Bronchial epithelial cell (primary cell): ENCODE data around the gene PFKL. TPM values are rescaled to one million over a fixed set of nuclear protein-coding genes. Genes with fewer than 3 reads are reported as not detected.

Source experiments
- DNase-seq: peaks from one replicate; pipeline ENCODE4 v3.0.0-alpha.2; 2010; ENCODE audit warnings: low read depth
- FAIRE-seq: peaks from 2 replicates; lab custom pipeline; 2011; peaks lifted over from hg19 to GRCh38; lab: Jason Lieb, UNC
- H3K27me3 ChIP-seq: 2 replicates; pipeline ENCODE4 v1.5.1; 2011; ENCODE audit warnings: low read length; ENCODE audit not compliant: control insufficient read depth, insufficient read depth
- H3K36me3 ChIP-seq: 2 replicates; pipeline ENCODE4 v1.5.1; 2011; ENCODE audit warnings: low read length; ENCODE audit not compliant: control insufficient read depth, insufficient read depth
- H3K4me3 ChIP-seq: 2 replicates; pipeline ENCODE4 v1.5.1; 2011; ENCODE audit warnings: mild to moderate bottlenecking, low read depth, low read length, control low read depth
- total RNA-seq: library from RNA; depleted of rRNA; stranded (reverse); fragments of >200 nt; gene quantifications from 2 replicates; pipeline ENCODE4 v1.2.1, GENCODE V29; 2014
- TF ChIP-seq, protein P1 (sequence below): IDR thresholded peaks from 2 replicates; pipeline ENCODE4 v1.5.1; 2011; ENCODE audit warnings: mild to moderate bottlenecking, moderate library complexity, low read length, control low read depth, inconsistent platforms; ENCODE audit not compliant: insufficient read depth, severe bottlenecking

PFKL gene
- total RNA-seq, 1 donor from 2014 or later: 148 TPM

DNA sequence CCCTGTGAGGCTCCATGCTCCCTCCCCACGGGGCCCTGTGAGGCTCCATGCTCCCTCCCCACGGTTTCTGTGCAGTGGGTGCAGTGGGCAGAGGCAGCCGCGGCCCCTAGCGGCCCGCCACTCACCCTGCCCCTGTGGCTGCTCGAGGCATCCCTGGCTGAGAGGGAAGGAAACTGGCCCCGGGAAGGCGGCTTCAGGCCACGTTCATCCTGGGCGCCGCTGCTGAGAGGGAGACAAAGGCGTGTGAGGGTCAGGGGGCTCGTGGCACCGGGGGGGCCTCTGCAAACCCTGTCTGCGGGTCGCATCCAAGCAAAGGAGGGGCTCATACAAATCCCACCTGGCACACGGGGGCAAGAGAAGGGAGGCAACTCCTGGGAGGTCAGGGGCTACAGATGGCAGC is 30.8 kb downstream of the PFKL start:
- Histone ChIP-seq H3K27me3 (no peaks in the 10 kb centered on the region), H3K4me3 (no peak overlapping the region), H3K36me3 (peaks cover 2% of the 10 kb centered on the region)
- FAIRE-seq (no peak), DNase-seq (no peak)
- TF ChIP-seq, protein P1, sequence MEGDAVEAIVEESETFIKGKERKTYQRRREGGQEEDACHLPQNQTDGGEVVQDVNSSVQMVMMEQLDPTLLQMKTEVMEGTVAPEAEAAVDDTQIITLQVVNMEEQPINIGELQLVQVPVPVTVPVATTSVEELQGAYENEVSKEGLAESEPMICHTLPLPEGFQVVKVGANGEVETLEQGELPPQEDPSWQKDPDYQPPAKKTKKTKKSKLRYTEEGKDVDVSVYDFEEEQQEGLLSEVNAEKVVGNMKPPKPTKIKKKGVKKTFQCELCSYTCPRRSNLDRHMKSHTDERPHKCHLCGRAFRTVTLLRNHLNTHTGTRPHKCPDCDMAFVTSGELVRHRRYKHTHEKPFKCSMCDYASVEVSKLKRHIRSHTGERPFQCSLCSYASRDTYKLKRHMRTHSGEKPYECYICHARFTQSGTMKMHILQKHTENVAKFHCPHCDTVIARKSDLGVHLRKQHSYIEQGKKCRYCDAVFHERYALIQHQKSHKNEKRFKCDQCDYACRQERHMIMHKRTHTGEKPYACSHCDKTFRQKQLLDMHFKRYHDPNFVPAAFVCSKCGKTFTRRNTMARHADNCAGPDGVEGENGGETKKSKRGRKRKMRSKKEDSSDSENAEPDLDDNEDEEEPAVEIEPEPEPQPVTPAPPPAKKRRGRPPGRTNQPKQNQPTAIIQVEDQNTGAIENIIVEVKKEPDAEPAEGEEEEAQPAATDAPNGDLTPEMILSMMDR: no peak

DNA sequence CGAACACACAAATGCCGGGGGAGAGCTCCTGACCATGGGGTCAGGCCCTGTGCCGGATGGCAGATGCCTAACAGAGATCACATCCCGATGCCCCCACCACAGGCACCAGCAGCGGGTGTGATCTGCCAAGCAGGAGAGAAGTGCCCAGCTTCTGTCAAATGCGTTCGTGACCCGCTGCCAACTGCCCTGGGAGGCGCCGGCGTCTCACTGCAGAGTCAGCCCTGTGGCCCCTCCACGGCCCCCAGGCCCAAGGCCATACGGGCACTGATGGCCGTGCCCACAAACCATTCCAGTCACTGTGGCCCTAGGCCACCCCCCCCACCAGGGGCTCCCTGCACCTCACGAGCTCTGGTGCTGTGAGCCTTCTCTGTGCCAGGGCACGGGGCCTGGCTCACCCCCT is 31.4 kb downstream of the PFKL start:
- no peak overlapping the region for H3K4me3 ChIP-seq
- TF ChIP-seq, protein P1: no peak
- DNase-seq (no peak), FAIRE-seq (no peak)
- H3K36me3 ChIP-seq: no peaks in the 10 kb centered on the region
- H3K27me3 ChIP-seq: no peaks in the 10 kb centered on the region

DNA sequence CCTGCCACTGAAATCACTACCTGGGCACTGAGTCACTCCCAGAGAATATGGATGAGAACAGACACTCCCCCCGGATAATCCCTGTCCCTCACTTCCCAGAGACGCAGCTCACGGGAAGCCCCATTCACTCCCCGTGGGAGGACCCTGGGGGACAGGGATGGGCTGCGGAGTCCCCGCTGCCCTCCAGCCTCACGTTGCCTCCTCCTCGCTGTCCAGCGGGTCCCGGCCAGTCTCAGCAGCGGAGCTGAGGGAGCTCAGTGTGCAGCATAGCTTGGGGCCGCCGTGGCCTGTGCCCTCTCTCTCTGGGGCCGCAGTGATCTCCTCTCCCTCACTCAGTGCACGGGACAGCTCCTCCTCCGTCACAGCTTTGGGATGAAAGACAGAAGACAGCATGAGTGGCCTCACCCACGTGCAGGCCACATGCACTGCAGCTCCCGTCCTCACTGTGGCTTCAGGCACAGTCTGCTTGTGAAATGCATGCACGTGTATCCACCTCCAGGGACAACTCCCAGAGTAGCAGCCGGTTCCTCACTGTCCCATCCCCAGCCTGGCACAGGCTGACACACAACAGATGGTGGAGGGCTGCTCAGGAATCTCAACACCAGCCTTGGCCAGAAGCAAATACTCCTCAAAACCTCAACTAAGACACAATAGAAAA is 31.9 kb downstream of the PFKL start:
- TF ChIP-seq, protein P1: no peak
- Histone ChIP-seq H3K36me3 (no peaks in the 10 kb centered on the region), H3K4me3 (no peak overlapping the region), H3K27me3 (no peaks in the 10 kb centered on the region)
- FAIRE-seq (no peak), DNase-seq (no peak)

DNA sequence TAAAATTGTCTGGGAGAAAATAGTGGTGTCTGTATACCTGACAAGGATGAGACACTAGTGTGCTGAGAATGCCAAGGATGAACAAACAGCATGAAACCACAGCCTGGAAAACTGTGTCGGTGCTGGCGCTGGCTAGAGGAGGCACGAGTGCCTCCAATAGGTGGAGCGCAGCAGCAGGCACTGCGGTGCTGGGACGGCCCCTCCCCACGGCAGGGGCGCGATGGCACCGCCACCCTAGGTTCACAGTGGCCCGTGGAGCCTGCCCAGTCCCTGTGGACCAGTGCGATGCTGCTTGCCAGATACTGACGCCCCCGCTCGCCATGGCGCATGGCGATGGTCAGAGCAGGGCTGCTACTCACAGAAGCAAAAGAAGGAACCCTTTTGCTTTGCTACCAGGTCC is 32.5 kb downstream of the PFKL start:
- H3K36me3 ChIP-seq: no peaks in the 10 kb centered on the region
- H3K27me3 ChIP-seq: no peaks in the 10 kb centered on the region
- no peak for FAIRE-seq
- H3K4me3 ChIP-seq: no peak overlapping the region
- no peak for DNase-seq
- TF ChIP-seq, protein P1: no peak

DNA sequence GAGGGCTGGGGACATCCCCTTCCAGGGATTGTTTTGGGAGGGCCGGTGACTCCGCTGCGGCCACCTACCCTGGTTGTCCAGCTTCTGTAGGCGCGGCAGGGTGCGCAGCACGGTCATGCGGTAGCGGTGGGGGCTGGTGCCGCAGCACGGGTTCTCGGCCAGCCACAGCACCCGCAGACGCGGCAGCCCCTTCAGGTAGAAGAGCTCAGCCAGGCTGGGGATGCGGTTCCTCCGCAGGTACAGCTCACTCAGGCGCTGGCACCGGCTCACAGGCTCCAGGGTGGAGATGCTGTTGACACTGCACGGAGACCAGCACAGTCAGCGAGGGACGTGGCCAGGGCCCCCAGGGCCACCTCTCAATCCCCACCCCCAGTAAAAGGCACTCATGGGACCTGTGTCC is 33.1 kb downstream of the PFKL start:
- Histone ChIP-seq H3K4me3 (no peak overlapping the region), H3K36me3 (no peaks in the 10 kb centered on the region), H3K27me3 (no peaks in the 10 kb centered on the region)
- TF ChIP-seq, protein P1: no peak
- no peak for DNase-seq
- FAIRE-seq: no peak
